CD14-positive monocyte (primary cell): ENCODE data around the gene TAF10. TPM values are rescaled to one million over a fixed set of nuclear protein-coding genes. Genes with fewer than 3 reads are reported as not detected.

ENCODE experiments used
- DNase-seq, 3 donors: peaks; one replicate each; pipeline ENCODE4 v3.0.0-alpha.2; 2011 to 2022
- H2AFZ ChIP-seq: 2 replicates; pipeline ENCODE4 v1.6.0; 2012; ENCODE audit warnings: mild to moderate bottlenecking, low read depth, low read length, inconsistent platforms; ENCODE audit not compliant: insufficient read depth, poor library complexity, severe bottlenecking
- H3K27ac ChIP-seq, 2 donors: 1 replicate in 1 of 2; 2 replicates in 1 of 2; pipeline ENCODE4 v1.5.1; 2012 to 2013; ENCODE audit warnings: low read length in 2 of 2, control low read depth in 1 of 2, inconsistent platforms in 1 of 2, low read depth in 1 of 2, mild to moderate bottlenecking in 1 of 2
- H3K27me3 ChIP-seq, 2 donors: one replicate each; pipeline versions ENCODE4 v1.6.0 to v1.6.1; 2011 to 2013; ENCODE audit warnings: low read length in 2 of 2; ENCODE audit not compliant: control insufficient read depth in 2 of 2, insufficient read depth in 2 of 2
- H3K36me3 ChIP-seq, 2 donors: replicated peaks in 1 of 2; 1 replicate in 1 of 2; 2 replicates in 1 of 2; pipeline versions ENCODE4 v1.5.1 to v1.6.1; 2012 to 2013; ENCODE audit warnings: low read length in 2 of 2, control low read depth in 1 of 2, inconsistent platforms in 1 of 2, mild to moderate bottlenecking in 1 of 2; ENCODE audit not compliant: insufficient read depth in 2 of 2, control insufficient read depth in 1 of 2
- H3K4me1 ChIP-seq, 2 donors: 1 replicate in 1 of 2; 2 replicates in 1 of 2; pipeline versions ENCODE4 v1.5.1 to v1.6.1; 2012 to 2013; ENCODE audit warnings: low read length in 2 of 2, control low read depth in 1 of 2, inconsistent platforms in 1 of 2, mild to moderate bottlenecking in 1 of 2, moderate library complexity in 1 of 2; ENCODE audit not compliant: insufficient read depth in 2 of 2, control insufficient read depth in 1 of 2
- H3K4me2 ChIP-seq: replicated peaks from 2 replicates; pipeline ENCODE3; 2012; ENCODE audit warnings: low read length, moderate library complexity, mild to moderate bottlenecking; ENCODE audit not compliant: poor library complexity, severe bottlenecking; ENCODE audit errors: extremely low read depth
- H3K4me3 ChIP-seq, 3 experiments: fragments of 200-600 bp in 1 of 3; sonication (generic) in 1 of 3; replicated peaks in 1 of 3; 1 replicate in 2 of 3; 2 replicates in 1 of 3; pipeline ENCODE4 v1.5.1; 2011 to 2013; ENCODE audit warnings: low read length in 3 of 3, mild to moderate bottlenecking in 3 of 3, control low read depth in 2 of 3, low read depth in 2 of 3, inconsistent platforms in 1 of 3, moderate library complexity in 1 of 3
- H3K79me2 ChIP-seq: 2 replicates; pipeline ENCODE4 v1.6.0; 2012; ENCODE audit warnings: mild to moderate bottlenecking, control low read depth, inconsistent platforms, low read length, moderate library complexity; ENCODE audit not compliant: insufficient read depth
- H3K9ac ChIP-seq: 2 replicates; pipeline ENCODE4 v1.6.0; 2017; ENCODE audit warnings: low read length, mild to moderate bottlenecking; ENCODE audit not compliant: insufficient read depth, poor library complexity, severe bottlenecking
- H3K9me3 ChIP-seq, 2 donors: replicated peaks in 1 of 2; 1 replicate in 1 of 2; 2 replicates in 1 of 2; pipeline versions ENCODE4 v1.5.1 to v1.6.1; 2012 to 2013; ENCODE audit warnings: low read length in 2 of 2, control low read depth in 1 of 2; ENCODE audit not compliant: control insufficient read depth in 1 of 2, insufficient read depth in 1 of 2
- H4K20me1 ChIP-seq: 2 replicates; pipeline ENCODE4 v1.6.0; 2012; ENCODE audit warnings: mild to moderate bottlenecking, low read length, control low read depth, moderate library complexity; ENCODE audit not compliant: insufficient read depth
- H3K27ac Mint-ChIP-seq, 7 donors: one replicate each; pipeline ENCODE4 v1.8.0; 2020; ENCODE audit warnings: mild to moderate bottlenecking in 7 of 7, mixed read lengths in 7 of 7, moderate library complexity in 6 of 7, inconsistent platforms in 2 of 7
- H3K27me3 Mint-ChIP-seq, 3 donors: one replicate each; pipeline ENCODE4 v1.8.0; 2021 to 2022; ENCODE audit warnings: low read depth in 3 of 3, mild to moderate bottlenecking in 3 of 3, mixed read lengths in 3 of 3, moderate library complexity in 3 of 3, inconsistent platforms in 1 of 3
- H3K36me3 Mint-ChIP-seq, 2 donors: one replicate each; pipeline ENCODE4 v1.8.0; 2020; ENCODE audit warnings: mixed read lengths in 2 of 2, inconsistent platforms in 1 of 2, mild to moderate bottlenecking in 1 of 2
- H3K4me1 Mint-ChIP-seq: one replicate; pipeline ENCODE4 v1.8.0; 2020; ENCODE audit warnings: mild to moderate bottlenecking, mixed read lengths
- H3K4me3 Mint-ChIP-seq, 2 donors: one replicate each; pipeline ENCODE4 v1.8.0; 2020; ENCODE audit warnings: mild to moderate bottlenecking in 2 of 2, mixed read lengths in 2 of 2, moderate library complexity in 1 of 2
- H3K9me3 Mint-ChIP-seq, 7 donors: one replicate each; pipeline ENCODE4 v1.8.0; 2020 to 2022; ENCODE audit warnings: mixed read lengths in 7 of 7, mild to moderate bottlenecking in 6 of 7, moderate library complexity in 6 of 7, inconsistent platforms in 2 of 7
- WGBS: methylation state at CpG from one replicate; pipeline ENCODE4 v1.1.5; 2013; ENCODE audit warnings: missing lambda C conversion rate; ENCODE audit not compliant: insufficient coverage; 5-methylcytosine and 5-hydroxymethylcytosine counted together
- intact Hi-C, 2 donors: fragments of 100-400 bp; cut with micrococcal nuclease; formaldehyde crosslinking; loops; one replicate each; pipeline versions ENCODE4 v1.15.0 to v1.15.1; 2023
- polyA plus RNA-seq, 3 donors: library from polyadenylated mRNA; depleted of rRNA in 1 of 3; unstranded in 2 of 3; stranded (reverse) in 1 of 3; fragments of 300-500 nt in 2 of 3; fragments of >200 nt in 1 of 3; fragmentation: Illumina TruSeq in 2 of 3; gene quantifications; 1 replicate in 2 of 3; 2 replicates in 1 of 3; pipeline ENCODE4 v1.2.3, GENCODE V29; 2012 to 2021
- TF ChIP-seq, protein P1 (sequence below): fragments of 200-600 bp; IDR thresholded peaks from one replicate; pipeline ENCODE4 v1.8.0; 2022; ENCODE audit warnings: antibody characterized with exemption, mild to moderate bottlenecking

The TAF10 gene
- polyA plus RNA-seq, 3 donors: 137 to 233 (median 232) TPM

DNA sequence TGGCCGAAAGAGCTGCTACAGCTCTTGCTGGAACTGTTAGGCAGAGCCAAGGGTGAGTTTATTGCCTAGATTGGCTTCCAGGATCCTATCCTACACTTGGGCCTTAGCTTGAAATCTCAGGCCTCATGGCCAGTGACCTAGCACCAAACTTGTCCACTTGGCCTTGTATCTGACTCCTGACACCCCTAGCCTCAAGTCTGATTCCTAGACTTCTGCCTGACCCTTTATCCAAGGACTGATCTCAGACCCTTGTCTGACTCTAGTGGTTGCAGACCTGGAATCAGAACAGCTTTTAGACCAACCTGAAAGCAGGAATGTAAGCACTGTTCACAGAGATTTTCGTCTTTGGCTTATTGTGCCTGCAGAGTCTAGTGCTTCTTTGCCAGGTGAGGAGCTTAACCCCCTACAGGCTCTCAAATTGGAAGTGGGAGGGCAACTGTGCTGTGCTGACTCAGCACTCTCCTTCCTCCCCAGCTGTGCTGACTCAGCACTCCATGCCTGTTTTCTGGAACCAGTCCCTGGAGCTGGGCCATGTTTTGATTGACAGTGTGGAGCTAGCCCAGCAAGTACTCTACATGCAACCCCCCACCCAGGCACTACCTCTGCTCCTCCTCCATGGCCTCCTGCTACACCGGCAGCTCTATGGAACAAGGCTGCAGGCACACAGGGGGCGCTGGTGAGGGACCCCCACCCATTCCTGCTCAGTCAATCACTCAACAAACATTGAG lies 43.7 kb downstream of the TAF10 start:
- Histone ChIP-seq H3K4me1 (no peaks in the 10 kb centered on the region), H3K9ac (no peak overlapping the region), H4K20me1 (no peaks in the 10 kb centered on the region), H3K79me2 (no peaks in the 10 kb centered on the region), H3K4me2 (no peak overlapping the region), H3K36me3 (no peaks in the 10 kb centered on the region), H3K27ac (no peak overlapping the region), H3K9me3 (peaks cover 0 to 9% of the 10 kb centered on the region in 2 donors), H2AFZ (no peak overlapping the region), H3K27me3 (peaks cover 0 to 4% of the 10 kb centered on the region in 2 donors), H3K4me3 (no peak overlapping the region)
- TF ChIP-seq, protein P1, sequence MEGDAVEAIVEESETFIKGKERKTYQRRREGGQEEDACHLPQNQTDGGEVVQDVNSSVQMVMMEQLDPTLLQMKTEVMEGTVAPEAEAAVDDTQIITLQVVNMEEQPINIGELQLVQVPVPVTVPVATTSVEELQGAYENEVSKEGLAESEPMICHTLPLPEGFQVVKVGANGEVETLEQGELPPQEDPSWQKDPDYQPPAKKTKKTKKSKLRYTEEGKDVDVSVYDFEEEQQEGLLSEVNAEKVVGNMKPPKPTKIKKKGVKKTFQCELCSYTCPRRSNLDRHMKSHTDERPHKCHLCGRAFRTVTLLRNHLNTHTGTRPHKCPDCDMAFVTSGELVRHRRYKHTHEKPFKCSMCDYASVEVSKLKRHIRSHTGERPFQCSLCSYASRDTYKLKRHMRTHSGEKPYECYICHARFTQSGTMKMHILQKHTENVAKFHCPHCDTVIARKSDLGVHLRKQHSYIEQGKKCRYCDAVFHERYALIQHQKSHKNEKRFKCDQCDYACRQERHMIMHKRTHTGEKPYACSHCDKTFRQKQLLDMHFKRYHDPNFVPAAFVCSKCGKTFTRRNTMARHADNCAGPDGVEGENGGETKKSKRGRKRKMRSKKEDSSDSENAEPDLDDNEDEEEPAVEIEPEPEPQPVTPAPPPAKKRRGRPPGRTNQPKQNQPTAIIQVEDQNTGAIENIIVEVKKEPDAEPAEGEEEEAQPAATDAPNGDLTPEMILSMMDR: no peak
- peaks cover 9 to 25% of the 10 kb centered on the region in 2 donors for H3K36me3 Mint-ChIP-seq
- intact Hi-C loops: no loop called here
- H3K27me3 Mint-ChIP-seq: peaks cover 0 to 13% (median 10%) of the 10 kb centered on the region in 3 donors
- H3K4me3 Mint-ChIP-seq: no peak overlapping the region
- peaks cover 0 to 15% (median 7%) of the 10 kb centered on the region in 7 donors for H3K9me3 Mint-ChIP-seq
- peaks cover 8% of the 10 kb centered on the region for H3K4me1 Mint-ChIP-seq
- WGBS: 70% methylated on average over 2 of the region's 4 CpGs
- no peak for DNase-seq
- peak overlapping the region in 4 of 7 donors; percentile 1 to 73 (median 35) for H3K27ac Mint-ChIP-seq

DNA sequence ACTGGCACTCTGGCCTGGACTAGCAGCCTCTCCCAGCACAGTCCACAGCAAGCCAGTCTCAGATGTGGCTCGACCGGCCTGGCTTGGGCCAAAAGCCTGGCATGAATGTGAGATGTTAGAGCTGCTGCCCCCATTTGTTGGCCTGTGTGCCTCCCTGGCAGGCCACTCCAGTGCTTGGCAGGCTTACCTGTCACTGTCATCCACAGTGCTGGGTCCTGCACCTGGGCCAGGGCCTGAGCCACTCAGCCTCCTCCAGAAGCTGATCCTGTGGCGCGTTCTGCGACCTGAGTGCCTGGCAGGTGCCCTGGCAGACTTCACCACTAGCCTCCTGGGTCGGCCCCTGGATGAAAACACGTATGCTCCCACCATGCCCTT lies 44.7 kb downstream of the TAF10 start:
- 100% methylated on average over 5 of the region's 7 CpGs for WGBS
- Histone ChIP-seq H3K27me3 (peaks cover 0 to 4% of the 10 kb centered on the region in 2 donors), H3K36me3 (no peaks in the 10 kb centered on the region), H2AFZ (no peak overlapping the region), H3K4me2 (no peak overlapping the region), H3K4me1 (no peaks in the 10 kb centered on the region), H3K9me3 (peaks cover 0 to 9% of the 10 kb centered on the region in 2 donors), H3K9ac (no peak overlapping the region), H4K20me1 (no peaks in the 10 kb centered on the region), H3K79me2 (no peaks in the 10 kb centered on the region), H3K27ac (no peak overlapping the region), H3K4me3 (no peak overlapping the region)
- TF ChIP-seq, protein P1: no peak
- intact Hi-C loops: no loop called here
- no peak overlapping the region for H3K4me3 Mint-ChIP-seq
- DNase-seq: no peak
- peaks cover 0 to 15% (median 7%) of the 10 kb centered on the region in 7 donors for H3K9me3 Mint-ChIP-seq
- H3K27me3 Mint-ChIP-seq: peaks cover 0 to 13% (median 10%) of the 10 kb centered on the region in 3 donors
- H3K27ac Mint-ChIP-seq: peak overlapping the region in 1 of 7 donors; percentile 13
- H3K36me3 Mint-ChIP-seq: peaks cover 9 to 17% of the 10 kb centered on the region in 2 donors
- peaks cover 8% of the 10 kb centered on the region for H3K4me1 Mint-ChIP-seq
